ENCODE data around the gene SAMM50.
A peak's percentile ranks its signal among the peaks of the same experiment; 100 is the strongest.

SAMM50 gene

GRCh38 chr22:43983808-43984207, 28.6 kb downstream of the SAMM50 start:
- DNase-seq: no peak

GRCh38 chr22:43985532-43985931, 30.3 kb downstream of the SAMM50 start:
- DNase-seq: peak; percentile 71

GRCh38 chr22:43988116-43988820, 33.0 kb downstream of the SAMM50 start:
- no peak for DNase-seq

GRCh38 chr22:43988960-43989359, 33.7 kb downstream of the SAMM50 start:
- no peak for DNase-seq

- no peak for DNase-seq
These were observed 34.8 kb downstream of the SAMM50 start for GRCh38 chr22:43990044-43990443.

GRCh38 chr22:43991316-43992020, 36.2 kb downstream of the SAMM50 start:
- no peak for DNase-seq

- DNase-seq: no peak
These were observed 37.1 kb downstream of the SAMM50 start for GRCh38 chr22:43992331-43992821.

GRCh38 chr22:43993072-43993760, 38.0 kb downstream of the SAMM50 start:
- no peak for DNase-seq

GRCh38 chr22:43994006-43994405, 38.8 kb downstream of the SAMM50 start:
- no peak for DNase-seq

GRCh38 chr22:43994416-43994815, 39.2 kb downstream of the SAMM50 start:
- DNase-seq: no peak

GRCh38 chr22:43995057-43995685, 39.9 kb downstream of the SAMM50 start:
- DNase-seq: no peak

GRCh38 chr22:43995798-43996169, 40.5 kb downstream of the SAMM50 start:
- DNase-seq: no peak

GRCh38 chr22:43996170-43996980, 41.1 kb downstream of the SAMM50 start:
- DNase-seq: no peak

- DNase-seq: no peak
These were observed 41.7 kb downstream of the SAMM50 start for GRCh38 chr22:43996981-43997265.

GRCh38 chr22:43998679-43999264, 43.5 kb downstream of the SAMM50 start:
- DNase-seq: no peak

- no peak for DNase-seq
These were observed 44.1 kb downstream of the SAMM50 start for GRCh38 chr22:43999378-43999777.

GRCh38 chr22:44000123-44000522, 44.9 kb downstream of the SAMM50 start:
- no peak for DNase-seq

- no peak for DNase-seq
These were observed 46.3 kb downstream of the SAMM50 start for GRCh38 chr22:44001521-44001920.

GRCh38 chr22:44002324-44002723, 47.1 kb downstream of the SAMM50 start:
- DNase-seq: no peak

- no peak for DNase-seq
These were observed 47.8 kb downstream of the SAMM50 start for GRCh38 chr22:44002997-44003396.

- DNase-seq: no peak
These were observed 48.3 kb downstream of the SAMM50 start for GRCh38 chr22:44003405-44004103.

GRCh38 chr22:44004104-44004460, 48.8 kb downstream of the SAMM50 start:
- DNase-seq: no peak

Measured in NCI-H510A (cell line).